CD4-positive, alpha-beta memory T cell (primary cell): Measurements from ENCODE around the gene TAS2R3. TPM values are rescaled to one million over a fixed set of nuclear protein-coding genes. Genes with fewer than 3 reads are reported as not detected.

ENCODE experiments used
- CTCF ChIA-PET: fragments of 350-600 bp; sonication (Branson Sonifier 250); formaldehyde crosslinking; loops from one replicate; lab custom pipeline; 2021; ENCODE audit warnings: inconsistent platforms; ENCODE audit not compliant: partially characterized antibody; lab: Charles Lee
- POLR2A ChIA-PET: fragments of 350-600 bp; sonication (Branson Sonifier 250); formaldehyde crosslinking; loops from one replicate; lab custom pipeline; 2021; ENCODE audit not compliant: partially characterized antibody; lab: Charles Lee
- DNase-seq, 5 donors: peaks; one replicate each; pipeline versions ENCODE4 v3.0.0 to v3.0.0-alpha.2; 2020 to 2022; ENCODE audit warnings: mixed read lengths in 1 of 5
- H3K27ac ChIP-seq: one replicate; pipeline ENCODE4 v1.7.0; 2013; ENCODE audit warnings: low read depth, low read length
- H3K27me3 ChIP-seq: 2 replicates; pipeline ENCODE4 v1.7.0; 2013; ENCODE audit warnings: mild to moderate bottlenecking, low read length, moderate library complexity; ENCODE audit not compliant: insufficient read depth
- H3K36me3 ChIP-seq: 2 replicates; pipeline ENCODE4 v1.7.0; 2013; ENCODE audit warnings: mild to moderate bottlenecking, low read length, moderate library complexity; ENCODE audit not compliant: insufficient read depth
- H3K4me1 ChIP-seq: 2 replicates; pipeline ENCODE4 v1.7.0; 2013; ENCODE audit warnings: mild to moderate bottlenecking, low read length, moderate library complexity; ENCODE audit not compliant: insufficient read depth
- H3K4me3 ChIP-seq, 2 donors: one replicate each; pipeline ENCODE4 v1.7.0; 2013; ENCODE audit warnings: low read length in 2 of 2, mild to moderate bottlenecking in 1 of 2
- H3K9me3 ChIP-seq, 2 donors: one replicate each; pipeline ENCODE4 v1.7.0; 2013; ENCODE audit warnings: low read length in 2 of 2, control low read depth in 1 of 2; ENCODE audit not compliant: control insufficient read depth in 1 of 2
- H3K27ac Mint-ChIP-seq, 7 donors: one replicate each; pipeline ENCODE4 v1.8.0; 2020 to 2021; ENCODE audit warnings: mixed read lengths in 7 of 7, mild to moderate bottlenecking in 6 of 7, inconsistent platforms in 3 of 7, moderate library complexity in 3 of 7
- H3K27me3 Mint-ChIP-seq, 2 donors: one replicate each; pipeline ENCODE4 v1.8.0; 2020 to 2021; ENCODE audit warnings: mixed read lengths in 2 of 2
- H3K36me3 Mint-ChIP-seq, 2 donors: one replicate each; pipeline ENCODE4 v1.8.0; 2020 to 2021; ENCODE audit warnings: mixed read lengths in 2 of 2, inconsistent platforms in 1 of 2, mild to moderate bottlenecking in 1 of 2
- H3K4me1 Mint-ChIP-seq, 4 donors: one replicate each; pipeline ENCODE4 v1.8.0; 2020 to 2021; ENCODE audit warnings: mixed read lengths in 4 of 4, mild to moderate bottlenecking in 1 of 4
- H3K4me3 Mint-ChIP-seq, 8 donors: one replicate each; pipeline ENCODE4 v1.8.0; 2020 to 2021; ENCODE audit warnings: mixed read lengths in 8 of 8, mild to moderate bottlenecking in 7 of 8, moderate library complexity in 6 of 8, inconsistent platforms in 3 of 8
- H3K9me3 Mint-ChIP-seq, 8 donors: one replicate each; pipeline ENCODE4 v1.8.0; 2020 to 2021; ENCODE audit warnings: mixed read lengths in 8 of 8, mild to moderate bottlenecking in 5 of 8, inconsistent platforms in 3 of 8, moderate library complexity in 1 of 8
- intact Hi-C: fragments of 100-400 bp; cut with micrococcal nuclease; formaldehyde crosslinking; loops from one replicate; pipeline ENCODE4 v1.15.1; 2023
- polyA plus RNA-seq, 2 donors: library from polyadenylated mRNA; unstranded; fragments of 300-500 nt; fragmentation: Illumina TruSeq; gene quantifications; one replicate each; pipeline ENCODE4 v1.2.3, GENCODE V29; 2021
- total RNA-seq, 2 experiments: library from RNA; stranded (reverse); gene quantifications; one replicate each; pipeline ENCODE4 v1.2.3, GENCODE V29; 2021

Gene TAS2R3
- total and polyA plus RNA-seq, 4 experiments from 2014 or later = 5.6 to 8.0 TPM; not detected in 2

DNA sequence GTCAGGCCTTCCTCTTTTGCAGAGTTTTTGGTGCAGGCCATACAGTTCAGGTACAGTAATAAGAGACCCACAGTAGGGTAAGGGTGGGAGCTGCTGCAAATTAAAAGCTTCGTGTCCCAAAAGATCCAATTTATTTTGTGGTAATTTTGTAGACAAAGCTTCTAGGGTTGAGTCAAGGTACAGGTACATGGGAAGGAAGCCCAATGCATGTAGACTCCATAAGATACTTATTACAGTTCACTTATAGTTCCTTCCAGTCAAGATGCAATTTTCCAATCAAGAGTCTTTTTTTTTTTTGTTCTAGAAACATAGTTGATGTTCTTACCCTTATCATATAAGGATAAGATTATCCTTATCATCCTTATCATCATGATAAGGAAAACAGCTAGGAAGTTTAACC is 12.5 kb downstream of the TAS2R3 start, which contains the start of gene TAS2R4:
TSS of gene TAS2R4 (plus strand) at position 301 of the 400 bp plus-strand sequence. CDS start 1,815 bp downstream, outside the sequence.
- H3K36me3 Mint-ChIP-seq = peaks cover 50 to 51% of the 10 kb centered on the region in 2 donors
- H3K27ac ChIP-seq = no peak within 1 kb of the TSS
- H3K4me3 Mint-ChIP-seq = no peak within 1 kb of the TSS
- CTCF ChIA-PET = interaction anchor here (1.6 kb wide), 1 partner anchor 9 kb away, joined by 11 read pairs; no protein-coding TSS in a partner anchor
- no peaks in the 10 kb centered on the region for H3K4me1 ChIP-seq
- peaks cover 0 to 8% (median 2%) of the 10 kb centered on the region in 4 donors for H3K4me1 Mint-ChIP-seq
- no peak within 1 kb of the TSS for H3K27ac Mint-ChIP-seq
- peaks cover 5% of the 10 kb centered on the region for H3K36me3 ChIP-seq
- intact Hi-C loops = no loop called here
- H3K4me3 ChIP-seq = no peak within 1 kb of the TSS
- H3K9me3 ChIP-seq = no peaks in the 10 kb centered on the region
- peaks cover 0 to 4% (median 0%) of the 10 kb centered on the region in 8 donors for H3K9me3 Mint-ChIP-seq
- no peaks in the 10 kb centered on the region for H3K27me3 Mint-ChIP-seq
- no peaks in the 10 kb centered on the region for H3K27me3 ChIP-seq
- DNase-seq = no peak
- POLR2A ChIA-PET = no interaction called here

DNA sequence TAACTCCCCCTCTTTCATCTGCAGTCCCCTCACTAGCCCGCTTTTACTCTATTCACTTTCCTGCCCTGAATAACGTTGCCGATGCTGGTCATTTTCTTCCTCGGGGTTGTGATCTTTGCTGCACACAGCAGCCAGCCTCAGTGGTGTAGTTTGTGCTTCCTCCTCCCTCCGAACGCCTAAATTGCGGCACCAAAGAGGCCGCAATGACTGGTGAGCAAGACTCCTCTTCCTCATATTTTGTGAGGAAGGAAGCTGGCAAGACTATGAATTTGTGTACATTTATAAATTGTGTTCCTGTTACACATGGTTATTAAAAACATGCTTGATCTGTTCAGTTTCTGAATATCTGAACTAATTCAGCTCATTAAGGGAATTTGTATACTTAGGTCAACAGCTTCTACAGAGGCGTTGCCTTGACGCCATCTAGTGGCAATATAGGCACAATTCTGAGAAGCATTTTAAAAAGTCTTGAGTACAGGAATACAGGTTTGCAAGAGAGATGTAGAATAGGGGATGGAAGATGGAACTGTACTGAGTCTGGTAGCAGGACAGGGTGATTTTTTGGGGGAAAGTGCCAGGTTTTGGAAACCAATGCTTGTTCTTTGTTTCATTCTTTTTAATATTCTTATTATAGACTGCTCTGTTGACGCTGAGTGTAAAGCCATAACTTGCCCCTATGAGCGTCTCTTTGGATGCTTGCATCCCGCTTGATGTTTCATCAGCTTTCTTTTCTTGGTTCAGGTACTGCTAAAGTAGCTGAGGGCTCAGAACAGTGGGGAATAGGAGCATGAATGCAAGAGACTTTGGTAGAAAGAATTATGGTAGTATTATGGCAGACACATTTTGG is 22.0 kb downstream of the TAS2R3 start:
- POLR2A ChIA-PET = interaction anchor here (0.8 kb wide), 1 partner anchor 132 kb away, joined by 3 read pairs; no protein-coding TSS in a partner anchor
- intact Hi-C loops = no loop called here
- H3K27ac Mint-ChIP-seq = no peak overlapping the region
- DNase-seq = peak in 4 of 5 donors; percentile 27 to 41 (median 37)
- H3K4me3 Mint-ChIP-seq = no peak overlapping the region
- H3K27me3 Mint-ChIP-seq = no peaks in the 10 kb centered on the region
- Histone ChIP-seq H3K36me3 (no peaks in the 10 kb centered on the region), H3K9me3 (no peaks in the 10 kb centered on the region), H3K4me1 (no peaks in the 10 kb centered on the region), H3K27ac (no peak overlapping the region), H3K4me3 (no peak overlapping the region), H3K27me3 (no peaks in the 10 kb centered on the region)
- peaks cover 0 to 2% (median 0%) of the 10 kb centered on the region in 4 donors for H3K4me1 Mint-ChIP-seq
- CTCF ChIA-PET = interaction anchor here (0.6 to 3.7 kb wide), 19 partner anchors 9 to 974 kb away, joined by 3 to 41 read pairs (median 4); partner anchors contain the start of genes DENND11, SSBP1, TAS2R4 and WEE2
- no peaks in the 10 kb centered on the region for H3K9me3 Mint-ChIP-seq
- H3K36me3 Mint-ChIP-seq = peaks cover 15 to 24% of the 10 kb centered on the region in 2 donors

DNA sequence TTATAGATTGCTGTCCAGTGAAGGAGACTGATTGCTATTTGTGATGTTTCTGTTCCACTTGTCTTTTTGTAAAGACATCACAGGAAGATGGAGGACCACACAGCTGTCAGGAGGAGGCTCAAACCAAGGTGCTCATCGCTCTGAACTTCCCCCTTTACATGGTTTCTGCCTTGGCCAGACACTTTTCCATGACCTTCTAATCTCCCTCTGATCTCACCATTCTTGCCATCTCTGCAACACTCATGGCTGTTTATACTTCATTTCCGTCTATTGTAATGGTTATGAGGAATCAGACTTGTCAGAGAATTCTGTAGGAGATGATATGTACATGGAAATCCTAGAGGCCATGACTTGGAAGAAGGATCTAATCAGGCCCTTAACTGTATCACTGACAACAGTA is 24.4 kb downstream of the TAS2R3 start:
- peak overlapping the region in 1 of 7 donors; percentile 70 for H3K27ac Mint-ChIP-seq
- H3K9me3 Mint-ChIP-seq = no peaks in the 10 kb centered on the region
- ChIA-PET CTCF (interaction anchor here (1.3 kb wide), 1 partner anchor 134 kb away, joined by 3 read pairs; no protein-coding TSS in a partner anchor), POLR2A (no interaction called here)
- H3K4me3 ChIP-seq = no peak overlapping the region
- no peaks in the 10 kb centered on the region for H3K9me3 ChIP-seq
- H3K4me1 Mint-ChIP-seq = peaks cover 0 to 3% (median 1%) of the 10 kb centered on the region in 4 donors
- no peaks in the 10 kb centered on the region for H3K27me3 Mint-ChIP-seq
- H3K36me3 Mint-ChIP-seq = peaks cover 29 to 32% of the 10 kb centered on the region in 2 donors
- intact Hi-C loops = no loop called here
- H3K36me3 ChIP-seq = no peaks in the 10 kb centered on the region
- H3K27ac ChIP-seq = no peak overlapping the region
- H3K4me3 Mint-ChIP-seq = no peak overlapping the region
- H3K27me3 ChIP-seq = no peaks in the 10 kb centered on the region
- H3K4me1 ChIP-seq = no peaks in the 10 kb centered on the region
- no peak for DNase-seq

DNA sequence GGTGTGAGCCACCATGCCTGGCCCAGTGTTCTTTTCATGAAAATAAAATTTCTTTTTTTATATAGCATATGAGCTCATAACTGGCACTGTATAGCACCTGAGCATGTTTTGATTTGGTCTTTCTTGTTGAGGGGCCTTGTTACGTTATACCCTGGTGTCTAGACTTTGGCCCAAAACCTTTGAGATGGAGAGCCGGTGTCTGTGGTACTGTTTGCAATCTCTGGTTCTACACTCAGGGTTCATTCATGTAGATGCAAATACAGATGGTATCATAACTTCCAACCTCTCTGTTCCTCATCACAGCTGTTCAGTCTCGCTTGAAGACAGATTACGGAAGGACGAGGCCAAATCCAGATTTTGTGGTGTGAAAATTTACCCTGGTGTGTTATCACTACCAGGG is 26.0 kb downstream of the TAS2R3 start, which contains the start of gene TAS2R5:
TSS of gene TAS2R5 (plus strand) at position 301 of the 400 bp plus-strand sequence. CDS start 145 bp downstream, outside the sequence.
- CTCF ChIA-PET = interaction anchor here (0.7 kb wide), 1 partner anchor 28 kb away, joined by 3 read pairs; no protein-coding TSS in a partner anchor
- H3K27ac Mint-ChIP-seq = no peak within 1 kb of the TSS

DNA sequence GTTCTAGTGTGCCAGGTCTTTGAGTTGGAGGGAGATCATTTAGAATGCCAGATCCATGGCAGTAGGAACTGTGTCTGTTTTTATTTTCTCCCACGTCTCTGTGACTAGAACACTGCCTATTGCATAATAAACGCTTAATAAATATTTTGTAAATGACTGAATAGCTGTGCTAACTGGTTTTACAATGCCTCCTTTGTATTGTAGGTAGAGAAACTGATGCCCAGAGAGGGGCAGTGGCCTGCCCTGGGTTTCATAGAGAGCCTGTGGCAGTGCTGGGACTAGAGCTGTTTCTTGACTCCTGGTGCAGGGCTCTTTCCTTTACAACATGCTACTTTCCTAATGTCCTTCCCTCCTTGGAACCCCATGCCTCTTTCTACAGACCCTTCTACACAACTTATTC is 28.6 kb downstream of the TAS2R3 start:
- Histone ChIP-seq H3K4me3 (no peak overlapping the region), H3K27ac (no peak overlapping the region), H3K4me1 (no peaks in the 10 kb centered on the region), H3K27me3 (no peaks in the 10 kb centered on the region), H3K9me3 (no peaks in the 10 kb centered on the region), H3K36me3 (no peaks in the 10 kb centered on the region)
- POLR2A ChIA-PET = no interaction called here
- Mint-ChIP-seq H3K27ac (no peak overlapping the region), H3K27me3 (no peaks in the 10 kb centered on the region), H3K4me1 (peaks cover 0 to 3% (median 0%) of the 10 kb centered on the region in 4 donors), H3K9me3 (no peaks in the 10 kb centered on the region), H3K4me3 (no peak overlapping the region), H3K36me3 (peaks cover 37 to 42% of the 10 kb centered on the region in 2 donors)
- CTCF ChIA-PET = no interaction called here
- DNase-seq = no peak
- intact Hi-C loops = no loop called here

More for the DNA sequence above, 26.0 kb downstream of the TAS2R3 start, which contains the start of gene TAS2R5:
- H3K27ac ChIP-seq = no peak within 1 kb of the TSS
- Mint-ChIP-seq H3K4me3 (no peak within 1 kb of the TSS), H3K9me3 (no peaks in the 10 kb centered on the region), H3K27me3 (no peaks in the 10 kb centered on the region), H3K36me3 (peaks cover 34 to 37% of the 10 kb centered on the region in 2 donors), H3K4me1 (peaks cover 0 to 3% (median 1%) of the 10 kb centered on the region in 4 donors)
- no peak for DNase-seq
- no peaks in the 10 kb centered on the region for H3K9me3 ChIP-seq
- H3K4me1 ChIP-seq = no peaks in the 10 kb centered on the region
- no peak within 1 kb of the TSS for H3K4me3 ChIP-seq
- H3K27me3 ChIP-seq = no peaks in the 10 kb centered on the region
- intact Hi-C loops = no loop called here
- POLR2A ChIA-PET = no interaction called here
- H3K36me3 ChIP-seq = no peaks in the 10 kb centered on the region

Other genes starting within 250 kb of the TAS2R3 start
- 10 to 100 TPM; 28.1 to 30.0 TPM for gene AGK, start 212.7 kb upstream of the TAS2R3 start, total RNA-seq
- gene AGK, start 212.7 kb upstream of the TAS2R3 start, polyA plus RNA-seq = 10 to 100 TPM; 28.5 to 33.8 TPM
- gene DENND11, start 61.9 kb upstream of the TAS2R3 start, total RNA-seq = 10 to 100 TPM; 62.5 to 62.9 TPM
- 10 to 100 TPM in 1 of 2 donors, 1 to 10 TPM in 1; 5.0 to 14.8 TPM for gene DENND11, start 61.9 kb upstream of the TAS2R3 start, polyA plus RNA-seq
- gene WEE2, start 55.7 kb upstream of the TAS2R3 start, total RNA-seq = not detected
- not detected for gene WEE2, start 55.7 kb upstream of the TAS2R3 start, polyA plus RNA-seq
- 10 to 100 TPM; 88.2 to 91.2 TPM for gene SSBP1, start 25.7 kb upstream of the TAS2R3 start, total RNA-seq
- 100 to 1,000 TPM; 314 to 366 TPM for gene SSBP1, start 25.7 kb upstream of the TAS2R3 start, polyA plus RNA-seq
- gene TAS2R4, start 12.6 kb downstream of the TAS2R3 start, total RNA-seq = 1 to 10 TPM; 3.9 to 5.4 TPM
- gene TAS2R4, start 12.6 kb downstream of the TAS2R3 start, polyA plus RNA-seq = under 1 TPM in 1 of 2 donors, not detected in 1; 0.07 TPM
- gene TAS2R5, start 26.1 kb downstream of the TAS2R3 start, total RNA-seq = 1 to 10 TPM; 4.9 to 5.1 TPM
- under 1 TPM; 0.33 to 0.52 TPM for gene TAS2R5, start 26.1 kb downstream of the TAS2R3 start, polyA plus RNA-seq
- gene PRSS37, start 77.4 kb downstream of the TAS2R3 start, total RNA-seq = not detected
- gene PRSS37, start 77.4 kb downstream of the TAS2R3 start, polyA plus RNA-seq = under 1 TPM in 1 of 2 donors, not detected in 1; 0.16 TPM
- gene OR9A4, start 152.3 kb downstream of the TAS2R3 start, total RNA-seq = not detected
- not detected for gene OR9A4, start 152.3 kb downstream of the TAS2R3 start, polyA plus RNA-seq
- gene CLEC5A, start 182.9 kb downstream of the TAS2R3 start, total RNA-seq = under 1 TPM; 0.84 to 0.94 TPM
- gene CLEC5A, start 182.9 kb downstream of the TAS2R3 start, polyA plus RNA-seq = not detected
- not detected for gene TAS2R38, start 209.7 kb downstream of the TAS2R3 start, total RNA-seq
- gene TAS2R38, start 209.7 kb downstream of the TAS2R3 start, polyA plus RNA-seq = not detected
- under 1 TPM; 0.29 to 0.30 TPM for gene MGAM, start 231.8 kb downstream of the TAS2R3 start, total RNA-seq
- gene MGAM, start 231.8 kb downstream of the TAS2R3 start, polyA plus RNA-seq = not detected